Mesodermal cell (in vitro differentiated cells): Measurements from ENCODE around the gene MAP3K7.
A peak's percentile ranks its signal among the peaks of the same experiment; 100 is the strongest.

Experiments used
- H3K27ac ChIP-seq: 2 replicates; pipeline ENCODE4 v1.7.0; 2013; ENCODE audit warnings: mild to moderate bottlenecking, low read depth, low read length, moderate library complexity; ENCODE audit not compliant: severe bottlenecking
- H3K36me3 ChIP-seq: 2 replicates; pipeline ENCODE4 v1.7.1; 2013; ENCODE audit warnings: mild to moderate bottlenecking, low read length, moderate library complexity; ENCODE audit not compliant: control insufficient read depth, insufficient read depth
- H3K4me1 ChIP-seq: one replicate; pipeline ENCODE4 v1.7.1; 2013; ENCODE audit warnings: mild to moderate bottlenecking, low read length; ENCODE audit not compliant: insufficient read depth, control insufficient read depth, poor library complexity, severe bottlenecking
- H3K4me3 ChIP-seq: 2 replicates; pipeline ENCODE4 v1.7.0; 2013; ENCODE audit warnings: low read length, control low read depth, mild to moderate bottlenecking; ENCODE audit not compliant: insufficient read depth, poor library complexity, severe bottlenecking; ENCODE audit errors: extremely low read depth
- H3K9me3 ChIP-seq: 2 replicates; pipeline ENCODE4 v1.7.1; 2013; ENCODE audit warnings: mild to moderate bottlenecking, low read length, moderate library complexity; ENCODE audit not compliant: control insufficient read depth
- WGBS, 2 experiments: methylation state at CpG; one replicate each; pipeline ENCODE4 v1.1.5; 2013; ENCODE audit warnings: missing lambda C conversion rate in 2 of 2; ENCODE audit not compliant: insufficient coverage in 2 of 2; 5-methylcytosine and 5-hydroxymethylcytosine counted together

Gene MAP3K7

GRCh38 chr6:90599151-90599550 is 12.3 kb upstream of the MAP3K7 start:
- H3K9me3 ChIP-seq = no peaks in the 10 kb centered on the region
- 73 to 82% methylated on average over 3 of the region's 4 CpGs for WGBS, 2 experiments
- H3K4me1 ChIP-seq = no peaks in the 10 kb centered on the region
- H3K36me3 ChIP-seq = no peaks in the 10 kb centered on the region
- no peak overlapping the region for H3K4me3 ChIP-seq
- H3K27ac ChIP-seq = no peak overlapping the region

DNA sequence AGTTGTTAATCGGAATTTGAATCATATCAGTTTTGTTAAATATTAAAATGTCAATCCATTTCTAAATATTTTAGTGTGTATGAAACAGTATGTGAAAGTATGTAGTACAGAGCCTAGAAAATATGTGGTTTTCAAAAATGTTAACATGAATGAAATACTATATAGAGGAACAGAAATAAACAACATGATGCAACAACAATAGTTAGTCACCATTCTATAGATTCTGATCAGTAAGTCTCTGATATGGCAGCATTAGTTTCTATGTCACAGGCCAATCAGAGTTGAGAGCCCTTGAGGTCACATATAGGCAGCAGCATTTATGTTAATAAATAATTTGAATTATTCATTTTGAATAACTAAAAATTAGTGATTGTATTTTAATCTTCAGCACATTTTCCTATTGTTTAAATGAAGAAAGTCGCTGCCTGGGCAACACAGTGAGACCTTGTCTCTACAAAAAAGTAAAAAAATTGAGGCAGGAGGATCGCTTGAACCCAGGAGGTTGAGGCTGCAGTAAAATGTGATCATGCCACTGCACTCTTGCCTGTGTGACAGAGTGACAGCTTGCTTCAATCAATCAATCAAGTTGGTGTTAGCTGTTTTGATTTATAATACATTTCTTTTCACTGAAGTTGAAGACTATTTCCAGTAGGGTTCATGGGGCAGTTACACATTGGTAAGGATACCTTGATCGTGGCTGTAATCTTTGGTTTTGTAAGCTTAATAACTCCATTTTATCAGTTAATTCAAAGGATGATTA is 11.5 kb upstream of the MAP3K7 start:
- H3K36me3 ChIP-seq = no peaks in the 10 kb centered on the region
- no peak overlapping the region for H3K27ac ChIP-seq
- no peaks in the 10 kb centered on the region for H3K9me3 ChIP-seq
- H3K4me3 ChIP-seq = no peak overlapping the region
- H3K4me1 ChIP-seq = no peaks in the 10 kb centered on the region
- WGBS, 2 experiments = 87 to 100% methylated on average over 1 to 2 of the region's 4 CpGs

DNA sequence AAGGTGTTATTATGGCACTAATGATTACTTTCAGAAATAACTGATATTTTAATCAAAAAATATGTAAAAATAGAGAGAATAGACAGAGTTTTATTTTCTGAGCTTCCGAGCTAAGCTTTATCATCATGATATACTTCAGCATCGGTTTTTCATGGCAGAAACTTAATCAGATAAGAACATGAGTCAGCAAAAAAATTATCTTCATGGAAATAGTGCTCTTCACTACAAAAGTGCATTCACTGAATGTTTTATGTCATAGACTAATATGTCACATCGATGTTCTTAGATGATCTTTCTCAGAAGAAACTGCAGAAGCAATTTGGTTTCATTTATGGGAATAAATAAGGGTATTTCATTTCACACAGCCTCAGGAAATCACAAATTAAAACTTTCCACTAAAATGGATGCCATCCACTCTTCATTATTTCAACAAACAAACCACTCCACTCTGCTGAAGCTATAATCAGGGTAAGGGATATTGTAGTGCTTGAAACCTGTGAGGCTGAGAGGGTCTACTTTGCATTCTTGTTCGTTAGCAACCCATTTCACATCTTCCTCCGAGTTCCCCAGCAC is 10.2 kb upstream of the MAP3K7 start:
- no peak overlapping the region for H3K4me3 ChIP-seq
- H3K36me3 ChIP-seq = no peaks in the 10 kb centered on the region
- H3K27ac ChIP-seq = no peak overlapping the region
- WGBS, 2 experiments = no CpG with 5 or more reads among the region's 5 CpGs
- H3K9me3 ChIP-seq = no peaks in the 10 kb centered on the region
- no peaks in the 10 kb centered on the region for H3K4me1 ChIP-seq

DNA sequence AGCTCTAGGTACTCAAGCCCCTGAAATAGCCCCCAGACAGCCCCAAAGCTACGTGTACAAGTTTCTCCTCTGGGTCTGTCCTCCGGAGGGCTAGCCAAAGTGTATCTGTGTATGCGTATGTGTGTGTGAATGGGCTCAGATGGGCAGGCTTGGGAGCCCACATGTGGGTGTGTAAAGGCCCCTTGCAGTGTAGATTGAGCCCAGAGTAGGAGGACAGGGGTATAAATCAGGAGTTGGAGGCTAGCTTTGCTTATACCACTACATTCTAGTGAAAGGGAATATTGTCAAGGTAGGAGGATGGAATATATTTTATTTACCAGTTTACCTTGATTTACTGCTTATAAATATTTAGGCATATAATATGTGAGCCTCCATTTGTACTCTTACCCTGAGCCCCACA is 9.0 kb upstream of the MAP3K7 start:
- Histone ChIP-seq H3K4me3 (no peak overlapping the region), H3K9me3 (no peaks in the 10 kb centered on the region), H3K36me3 (no peaks in the 10 kb centered on the region), H3K27ac (no peak overlapping the region), H3K4me1 (no peaks in the 10 kb centered on the region)
- WGBS, 2 experiments = 80 to 83% methylated on average over 1 to 2 of the region's 3 CpGs

DNA sequence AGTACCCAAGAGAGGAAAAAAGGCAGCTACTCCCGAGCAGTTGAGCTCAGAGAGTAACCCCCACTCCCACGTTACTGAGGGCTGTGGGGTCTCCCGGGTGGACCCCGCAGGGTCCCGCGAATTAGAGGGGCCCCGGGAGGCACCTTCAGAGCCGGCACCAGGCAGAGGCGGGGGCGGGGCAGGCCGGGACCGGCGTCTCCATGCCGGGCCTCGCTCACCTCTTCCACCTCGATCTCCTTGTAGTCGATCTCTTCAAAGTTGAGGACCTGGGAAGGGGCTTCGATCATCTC is 381 bp downstream of the MAP3K7 start:
- Histone ChIP-seq H3K4me1 (no peaks in the 10 kb centered on the region), H3K27ac (peak overlapping the region; percentile 99), H3K9me3 (no peaks in the 10 kb centered on the region), H3K4me3 (peak overlapping the region; percentile 99), H3K36me3 (no peaks in the 10 kb centered on the region)
- WGBS, 2 experiments = 0 to 1% methylated on average over 10 to 16 of the region's 18 CpGs

DNA sequence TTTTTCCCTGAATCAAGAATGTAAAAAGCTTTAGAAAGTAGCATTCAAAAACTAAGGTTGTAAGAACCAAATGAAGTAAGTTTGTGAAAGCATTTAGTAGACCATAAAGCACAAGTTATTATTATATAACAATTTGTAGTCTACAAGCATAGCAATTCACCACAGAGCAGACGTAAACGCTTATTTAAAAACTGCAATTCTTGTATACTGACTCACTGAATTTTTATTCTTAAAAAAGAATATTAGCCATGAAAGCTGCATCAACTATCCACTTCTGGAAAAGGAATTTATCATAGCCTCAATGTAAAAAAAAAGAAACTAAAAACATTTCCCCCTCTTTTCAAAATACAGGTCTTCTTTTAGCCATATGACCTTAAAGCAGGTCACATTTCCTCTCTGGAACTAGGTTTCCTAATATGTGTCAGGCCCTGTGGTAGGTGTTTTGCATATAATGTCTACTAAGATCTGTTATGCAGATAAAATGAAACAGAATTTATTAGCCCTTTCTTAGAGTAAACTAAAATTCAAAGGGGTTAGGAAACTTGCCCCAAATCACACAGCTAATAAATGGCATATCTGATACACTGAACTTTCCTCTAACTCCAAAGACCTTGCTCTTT is 2.1 kb downstream of the MAP3K7 start:
- no peaks in the 10 kb centered on the region for H3K4me1 ChIP-seq
- no peak overlapping the region for H3K27ac ChIP-seq
- no peaks in the 10 kb centered on the region for H3K36me3 ChIP-seq
- H3K4me3 ChIP-seq = peak overlapping the region; percentile 12
- WGBS, 2 experiments = no CpG with 5 or more reads among the region's 2 CpGs
- no peaks in the 10 kb centered on the region for H3K9me3 ChIP-seq

GRCh38 chr6:90583836-90584481 is 2.9 kb downstream of the MAP3K7 start:
- H3K27ac ChIP-seq = no peak overlapping the region
- no peaks in the 10 kb centered on the region for H3K9me3 ChIP-seq
- no peaks in the 10 kb centered on the region for H3K36me3 ChIP-seq
- H3K4me1 ChIP-seq = no peaks in the 10 kb centered on the region
- no peak overlapping the region for H3K4me3 ChIP-seq

DNA sequence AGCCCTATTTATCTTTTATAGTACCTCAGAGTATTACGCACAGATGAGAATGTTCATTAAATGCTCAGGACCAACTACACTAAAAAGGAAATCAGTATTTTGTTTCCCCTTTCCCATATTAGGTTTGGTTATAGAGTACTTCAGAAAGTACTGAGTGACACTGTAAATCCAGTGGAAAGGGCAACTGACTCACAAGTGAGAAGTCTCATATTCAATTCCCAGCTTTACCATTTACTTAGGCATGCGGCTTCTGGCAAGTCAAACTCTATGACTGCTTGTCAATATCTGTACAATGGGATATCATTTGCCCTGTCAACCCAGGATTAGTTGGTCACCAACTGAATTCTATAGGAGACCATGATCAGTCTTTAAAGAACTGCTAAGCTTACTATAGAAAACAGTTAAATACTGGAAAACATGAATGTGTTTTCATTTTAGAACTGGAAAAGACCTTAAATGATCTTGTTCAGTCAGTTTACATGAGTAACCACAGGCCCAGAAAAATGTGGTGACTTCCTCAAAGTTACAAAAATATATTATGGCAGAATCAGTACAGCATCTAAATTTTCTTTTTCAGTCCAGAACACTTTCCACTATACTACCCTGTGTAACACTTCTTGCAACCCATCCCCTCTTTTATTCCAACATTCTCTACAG is 3.6 kb downstream of the MAP3K7 start:
- WGBS, 2 experiments = 94% methylated on average over 2 of the region's 2 CpGs; no CpG with 5 or more reads in 1 of the 2 experiments
- Histone ChIP-seq H3K36me3 (peaks cover 5% of the 10 kb centered on the region), H3K4me3 (no peak overlapping the region)

DNA sequence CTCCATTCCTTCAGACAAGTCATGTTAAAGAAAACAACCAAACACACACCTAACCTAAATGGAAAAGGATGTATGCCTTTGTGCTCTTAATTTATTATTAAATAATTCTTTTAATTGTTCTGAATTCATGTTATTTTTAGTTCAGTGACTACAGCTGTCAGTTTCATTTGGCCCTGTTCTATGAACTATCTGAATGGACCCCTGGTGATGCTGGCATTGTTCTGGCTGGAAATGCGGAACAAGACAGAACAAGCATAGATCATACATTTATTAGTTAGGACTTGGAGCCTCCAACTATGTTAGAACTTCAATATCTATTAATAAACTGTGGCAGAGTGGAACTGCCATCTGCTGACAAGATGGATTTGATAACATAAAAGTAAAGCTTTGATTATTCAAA is 5.7 kb downstream of the MAP3K7 start:
- H3K4me1 ChIP-seq = no peaks in the 10 kb centered on the region
- WGBS, 2 experiments = 100% methylated on average over 1 of the region's 1 CpG; no CpG with 5 or more reads in 1 of the 2 experiments
- H3K9me3 ChIP-seq = no peaks in the 10 kb centered on the region
- no peak overlapping the region for H3K27ac ChIP-seq
- H3K36me3 ChIP-seq = peaks cover 18% of the 10 kb centered on the region
- no peak overlapping the region for H3K4me3 ChIP-seq

More for the DNA sequence above, 3.6 kb downstream of the MAP3K7 start:
- Histone ChIP-seq H3K4me1 (no peaks in the 10 kb centered on the region), H3K9me3 (no peaks in the 10 kb centered on the region), H3K27ac (no peak overlapping the region)

DNA sequence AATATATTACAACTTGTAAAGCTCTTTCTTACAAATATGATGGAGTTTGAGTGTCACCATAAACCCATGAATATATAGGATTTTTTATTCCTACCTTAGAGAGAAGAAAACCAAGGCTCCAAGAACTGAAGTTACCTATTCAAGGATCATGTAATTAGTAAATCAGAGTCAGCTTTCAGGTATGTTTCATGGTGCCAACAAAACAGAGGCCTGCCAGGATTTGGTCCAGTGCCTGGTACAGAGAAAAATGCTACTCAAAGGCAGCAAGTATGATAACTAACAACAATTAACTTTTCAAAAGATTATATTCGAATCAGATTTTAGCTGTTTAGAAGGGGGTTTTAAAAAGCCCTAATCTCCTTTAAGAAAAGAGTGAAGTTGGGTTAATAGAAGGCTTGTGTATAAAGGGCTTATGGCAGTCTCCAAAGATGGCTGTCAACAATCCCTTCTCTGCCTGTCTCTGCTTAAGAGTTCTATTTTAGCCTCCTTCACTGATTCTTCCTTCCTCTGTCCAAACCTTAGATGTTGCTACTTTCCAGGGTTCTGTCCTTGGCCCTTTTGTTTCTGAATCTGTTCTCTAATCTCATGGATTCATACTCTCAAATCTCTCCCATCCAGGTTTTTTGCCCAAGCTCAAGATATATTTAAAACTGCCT is 7.8 kb downstream of the MAP3K7 start:
- WGBS, 2 experiments = 100% methylated on average over 1 of the region's 1 CpG; no CpG with 5 or more reads in 1 of the 2 experiments

More for the DNA sequence above, 7.8 kb downstream of the MAP3K7 start:
- Histone ChIP-seq H3K4me1 (no peaks in the 10 kb centered on the region), H3K4me3 (no peak overlapping the region), H3K36me3 (peaks cover 18% of the 10 kb centered on the region), H3K27ac (no peak overlapping the region), H3K9me3 (no peaks in the 10 kb centered on the region)
